Neutrophil (primary cell): ENCODE data around the gene TTC33.
"Not testable (repeated sequence)": the region's sequence is repeated elsewhere in the genome, so short reads cannot be mapped to it uniquely, and the experiment has no call there.

Experiments
- H3K27ac ChIP-seq: fragments of 200-600 bp; sonication (generic); 2 replicates; pipeline ENCODE4 v1.5.1; 2016; ENCODE audit warnings: mild to moderate bottlenecking, moderate library complexity
- H3K27me3 ChIP-seq: fragments of 200-600 bp; sonication (generic); 2 replicates; pipeline ENCODE4 v1.6.0; 2016; ENCODE audit warnings: mild to moderate bottlenecking
- H3K36me3 ChIP-seq: fragments of 200-600 bp; sonication (generic); 2 replicates; pipeline ENCODE4 v1.5.1; 2017
- H3K4me1 ChIP-seq, 2 experiments: fragments of 200-600 bp in 1 of 2; sonication (generic) in 1 of 2; 1 replicate in 1 of 2; 2 replicates in 1 of 2; pipeline versions ENCODE4 v1.5.1 to v1.6.1; 2013 to 2016; ENCODE audit warnings: low read depth in 1 of 2, low read length in 1 of 2, mild to moderate bottlenecking in 1 of 2, moderate library complexity in 1 of 2; ENCODE audit not compliant: control insufficient read depth in 1 of 2, insufficient read depth in 1 of 2
- H3K4me3 ChIP-seq, 2 experiments: fragments of 200-600 bp in 1 of 2; sonication (generic) in 1 of 2; 1 replicate in 1 of 2; 2 replicates in 1 of 2; pipeline ENCODE4 v1.5.1; 2013 to 2016; ENCODE audit warnings: low read depth in 1 of 2, low read length in 1 of 2, mild to moderate bottlenecking in 1 of 2, moderate library complexity in 1 of 2
- H3K9me3 ChIP-seq: fragments of 200-600 bp; sonication (generic); 2 replicates; pipeline ENCODE4 v1.5.1; 2016
- TF ChIP-seq, protein P1 (sequence below): fragments of 200-600 bp; sonication (generic); IDR thresholded peaks from 2 replicates; pipeline ENCODE4 v1.5.1; 2016; ENCODE audit warnings: antibody characterized with exemption

TTC33 gene

DNA sequence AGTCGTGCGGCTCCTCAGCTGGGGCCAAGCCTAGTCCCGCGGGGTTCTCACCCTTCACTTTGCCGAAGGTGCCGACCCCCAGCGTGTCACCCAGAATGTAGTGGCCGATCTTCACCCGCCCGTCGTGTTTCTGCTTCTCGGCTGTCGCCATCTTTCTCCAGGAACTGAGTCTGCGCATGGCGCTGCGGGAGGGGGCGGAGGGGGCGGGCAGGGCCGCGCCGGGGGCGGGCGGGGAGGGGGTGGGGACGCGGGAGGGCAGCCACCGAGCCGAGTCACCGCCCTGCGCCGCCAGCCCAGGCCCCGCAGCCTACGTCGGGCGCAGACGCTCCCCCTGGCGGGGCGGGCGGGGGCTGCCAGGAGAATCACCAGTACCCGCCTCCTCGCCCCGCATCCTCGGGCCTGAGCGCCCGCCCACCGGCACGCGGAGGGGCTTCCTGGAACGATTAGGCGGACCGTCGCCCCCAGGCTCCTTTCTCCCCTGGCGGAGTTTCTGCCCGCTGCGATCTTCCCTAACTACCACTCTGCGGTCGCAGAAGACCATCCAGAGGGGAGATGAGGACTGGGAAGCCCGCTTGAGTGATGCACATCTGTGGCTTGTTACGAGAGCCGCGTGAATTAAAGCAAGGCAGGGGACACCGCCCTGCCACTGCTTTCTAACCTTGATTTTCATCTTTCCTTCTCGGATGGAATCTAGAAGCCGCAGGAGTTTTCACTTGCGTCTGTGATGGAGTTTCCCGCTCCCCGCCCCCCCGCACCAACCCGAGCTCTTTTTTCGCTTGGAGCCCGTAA, 42.4 kb upstream of the TTC33 start, which contains the start of gene PRKAA1:
Gene PRKAA1, minus strand, starts transcription at position 363 of the 789 bp plus-strand sequence. Its CDS starts 185 bp downstream, at position 178.
- Histone ChIP-seq H3K4me1 (peaks cover 30 to 33% of the 10 kb centered on the region in 2 experiments), H3K27me3 (no peaks in the 10 kb centered on the region), H3K4me3 (peak within 1 kb of the TSS; percentile 84 to 96), H3K27ac (peak within 1 kb of the TSS; percentile 91), H3K36me3 (no peaks in the 10 kb centered on the region), H3K9me3 (no peaks in the 10 kb centered on the region)
- TF ChIP-seq, protein P1, sequence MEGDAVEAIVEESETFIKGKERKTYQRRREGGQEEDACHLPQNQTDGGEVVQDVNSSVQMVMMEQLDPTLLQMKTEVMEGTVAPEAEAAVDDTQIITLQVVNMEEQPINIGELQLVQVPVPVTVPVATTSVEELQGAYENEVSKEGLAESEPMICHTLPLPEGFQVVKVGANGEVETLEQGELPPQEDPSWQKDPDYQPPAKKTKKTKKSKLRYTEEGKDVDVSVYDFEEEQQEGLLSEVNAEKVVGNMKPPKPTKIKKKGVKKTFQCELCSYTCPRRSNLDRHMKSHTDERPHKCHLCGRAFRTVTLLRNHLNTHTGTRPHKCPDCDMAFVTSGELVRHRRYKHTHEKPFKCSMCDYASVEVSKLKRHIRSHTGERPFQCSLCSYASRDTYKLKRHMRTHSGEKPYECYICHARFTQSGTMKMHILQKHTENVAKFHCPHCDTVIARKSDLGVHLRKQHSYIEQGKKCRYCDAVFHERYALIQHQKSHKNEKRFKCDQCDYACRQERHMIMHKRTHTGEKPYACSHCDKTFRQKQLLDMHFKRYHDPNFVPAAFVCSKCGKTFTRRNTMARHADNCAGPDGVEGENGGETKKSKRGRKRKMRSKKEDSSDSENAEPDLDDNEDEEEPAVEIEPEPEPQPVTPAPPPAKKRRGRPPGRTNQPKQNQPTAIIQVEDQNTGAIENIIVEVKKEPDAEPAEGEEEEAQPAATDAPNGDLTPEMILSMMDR = peak; percentile 93

DNA sequence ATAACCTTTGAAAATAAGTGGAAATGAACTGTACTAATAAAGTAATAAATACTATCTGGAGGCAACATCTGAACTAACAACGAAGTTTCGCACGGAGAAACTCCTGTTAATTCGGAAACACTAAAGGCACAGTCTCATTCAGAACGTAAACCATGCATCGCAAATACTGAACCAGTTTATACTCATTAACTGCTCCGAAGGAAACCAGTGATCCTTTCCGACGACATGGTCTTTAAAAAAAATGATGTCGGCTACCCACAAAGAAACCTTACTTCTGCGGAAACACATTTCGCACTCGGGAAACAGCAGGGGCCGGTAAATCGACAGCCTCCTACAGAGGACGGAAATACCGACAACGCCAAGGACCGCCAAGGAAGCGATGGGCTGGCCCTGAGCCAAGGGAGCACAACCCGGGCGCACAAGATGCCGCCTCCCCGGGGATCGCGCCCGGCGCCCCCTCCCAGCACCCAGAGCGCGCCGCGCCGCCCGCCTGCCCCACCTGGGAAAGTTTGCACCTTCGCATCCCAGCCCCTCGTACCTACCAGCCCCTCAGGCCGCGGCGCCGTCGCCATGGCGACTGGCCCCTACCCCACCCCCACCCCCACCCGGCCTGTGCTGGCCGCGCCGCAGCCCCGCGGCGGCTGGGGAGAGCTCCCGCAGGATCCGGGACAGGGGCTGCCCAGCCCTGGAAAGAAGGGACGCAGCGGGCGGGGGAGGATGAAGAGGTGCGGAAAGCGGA, 41.7 kb upstream of the TTC33 start:
- no peaks in the 10 kb centered on the region for H3K27me3 ChIP-seq
- H3K27ac ChIP-seq = peak overlapping the region; percentile 91
- TF ChIP-seq, protein P1 = no peak
- H3K4me3 ChIP-seq = peak overlapping the region; percentile 84 to 96
- no peaks in the 10 kb centered on the region for H3K9me3 ChIP-seq
- peaks cover 34 to 39% of the 10 kb centered on the region in 2 experiments for H3K4me1 ChIP-seq
- no peaks in the 10 kb centered on the region for H3K36me3 ChIP-seq

DNA sequence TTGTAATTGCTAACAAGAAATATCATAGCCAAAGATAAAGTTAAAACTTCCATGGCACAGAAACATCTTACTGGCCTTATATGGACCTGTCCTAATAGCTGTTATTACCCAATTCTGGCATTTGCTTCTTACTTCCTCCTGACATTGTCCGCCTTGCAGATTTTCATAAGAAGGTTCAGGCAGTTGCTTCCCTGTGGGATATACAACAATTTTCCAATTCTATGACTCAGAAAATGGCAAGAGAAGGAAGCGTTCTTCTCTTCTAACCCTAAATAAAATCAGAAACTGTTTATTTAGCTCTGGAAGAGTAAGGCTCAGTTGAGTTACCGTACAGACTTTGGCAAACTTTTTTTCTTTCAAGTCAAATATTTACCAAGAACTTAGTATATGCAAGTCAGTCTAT, 40.7 kb upstream of the TTC33 start:
- peak overlapping the region; percentile 84 to 96 for H3K4me3 ChIP-seq
- H3K9me3 ChIP-seq = no peaks in the 10 kb centered on the region
- no peaks in the 10 kb centered on the region for H3K36me3 ChIP-seq
- H3K27me3 ChIP-seq = no peaks in the 10 kb centered on the region
- TF ChIP-seq, protein P1 = no peak
- H3K27ac ChIP-seq = peak overlapping the region; percentile 91
- H3K4me1 ChIP-seq = peaks cover 43 to 49% of the 10 kb centered on the region in 2 experiments

DNA sequence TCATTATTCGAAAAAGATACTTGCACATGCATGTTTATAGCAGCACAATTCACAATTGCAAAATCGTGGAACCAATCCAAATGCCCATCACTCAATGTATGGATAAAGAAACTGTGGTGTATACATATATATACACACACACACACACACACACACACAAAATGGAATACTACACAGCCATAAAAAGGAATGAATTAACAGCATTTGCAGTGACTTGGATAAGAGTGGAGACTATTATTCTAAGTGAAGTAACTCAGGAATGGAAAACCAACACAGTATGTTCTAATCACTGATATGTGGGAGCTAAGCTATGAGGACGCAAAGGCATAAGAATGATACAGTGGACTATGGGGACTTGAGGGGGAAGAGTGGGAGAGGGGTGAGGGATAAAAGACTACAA, 39.1 kb upstream of the TTC33 start:
- not testable (repeated sequence) for H3K27me3 ChIP-seq, H3K9me3 ChIP-seq, H3K4me3 ChIP-seq, H3K36me3 ChIP-seq
- Histone ChIP-seq H3K4me1 (peaks cover 59 to 62% of the 10 kb centered on the region in 2 experiments), H3K27ac (peak overlapping the region; percentile 91)

DNA sequence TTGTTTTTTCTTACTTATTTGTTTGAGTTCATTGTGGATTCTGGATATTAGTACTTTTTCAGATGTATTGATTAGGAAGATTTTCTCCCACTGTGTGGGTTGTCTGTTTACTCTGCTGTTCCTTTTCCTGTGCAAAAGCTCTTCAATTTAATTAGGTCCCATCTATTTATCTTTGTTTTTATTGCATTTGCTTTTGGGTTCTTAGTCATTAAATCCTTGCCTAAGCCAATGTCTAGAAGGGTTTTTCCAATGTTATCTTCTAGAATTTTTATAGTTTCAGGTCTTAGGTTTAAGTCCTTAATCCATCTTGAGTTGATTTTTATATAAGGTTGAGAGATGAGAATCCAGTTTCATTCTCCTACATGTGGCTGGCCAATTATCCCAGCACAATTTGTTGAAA, 38.6 kb upstream of the TTC33 start:
- Histone ChIP-seq H3K4me1 (peaks cover 65 to 68% of the 10 kb centered on the region in 2 experiments), H3K27ac (peak overlapping the region; percentile 91)
- H3K36me3 ChIP-seq, H3K9me3 ChIP-seq, H3K27me3 ChIP-seq, H3K4me3 ChIP-seq: not testable (repeated sequence)

DNA sequence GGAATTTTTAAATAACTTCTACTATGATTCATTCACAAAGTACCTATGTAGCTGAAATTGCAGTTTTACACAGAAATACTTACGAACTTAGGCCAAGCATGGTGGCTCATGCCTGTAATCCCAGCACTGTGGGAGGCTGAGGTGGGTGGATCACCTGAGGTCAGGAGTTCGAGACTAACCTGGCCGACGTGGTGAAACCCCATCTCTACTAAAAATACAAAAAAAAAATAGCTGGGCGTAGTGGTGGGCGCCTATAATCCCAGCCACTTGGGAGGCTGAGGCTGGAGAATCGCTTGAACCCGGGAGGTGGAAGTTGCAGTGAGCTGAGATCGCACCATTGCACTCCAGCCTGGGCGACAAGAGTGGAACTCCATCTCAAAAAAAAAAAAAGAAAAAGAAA, 36.9 kb upstream of the TTC33 start:
- H3K9me3 ChIP-seq, H3K4me3 ChIP-seq, H3K36me3 ChIP-seq, H3K27me3 ChIP-seq: not testable (repeated sequence)
- Histone ChIP-seq H3K4me1 (peaks cover 73 to 80% of the 10 kb centered on the region in 2 experiments), H3K27ac (peak overlapping the region; percentile 68)

DNA sequence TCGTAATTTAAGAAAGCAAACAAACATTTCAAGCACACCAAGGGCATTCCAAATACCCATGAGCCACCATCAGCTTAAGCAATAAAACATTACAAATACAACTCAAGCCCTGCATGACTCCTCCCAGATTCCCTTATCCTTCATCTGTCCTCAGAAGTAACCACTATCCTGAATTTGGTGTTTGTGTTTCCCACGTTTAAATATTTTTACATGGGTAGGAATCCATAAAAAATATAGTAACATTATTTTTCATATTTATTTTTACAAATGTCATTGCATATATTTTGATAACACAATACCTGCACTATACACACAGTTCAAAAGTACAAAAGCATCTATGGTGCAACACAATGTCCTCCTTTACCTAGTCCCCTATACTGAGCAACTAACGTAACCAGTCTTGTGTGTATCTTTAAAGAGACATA, 36.0 kb upstream of the TTC33 start:
- TF ChIP-seq, protein P1 = no peak
- H3K36me3 ChIP-seq = no peaks in the 10 kb centered on the region
- H3K4me3 ChIP-seq = no peak overlapping the region
- H3K27me3 ChIP-seq = no peaks in the 10 kb centered on the region
- H3K9me3 ChIP-seq = no peaks in the 10 kb centered on the region
- peaks cover 66 to 76% of the 10 kb centered on the region in 2 experiments for H3K4me1 ChIP-seq
- H3K27ac ChIP-seq = peak overlapping the region; percentile 68
